T-helper 2 cell (primary cell): ENCODE measurements around the gene DSG2.

Experiments used
- DNase-seq, 5 experiments: peaks; one replicate each; pipeline versions ENCODE4 v3.0.0 to v3.0.0-alpha.2; 2012 to 2022

DSG2 gene

DNA sequence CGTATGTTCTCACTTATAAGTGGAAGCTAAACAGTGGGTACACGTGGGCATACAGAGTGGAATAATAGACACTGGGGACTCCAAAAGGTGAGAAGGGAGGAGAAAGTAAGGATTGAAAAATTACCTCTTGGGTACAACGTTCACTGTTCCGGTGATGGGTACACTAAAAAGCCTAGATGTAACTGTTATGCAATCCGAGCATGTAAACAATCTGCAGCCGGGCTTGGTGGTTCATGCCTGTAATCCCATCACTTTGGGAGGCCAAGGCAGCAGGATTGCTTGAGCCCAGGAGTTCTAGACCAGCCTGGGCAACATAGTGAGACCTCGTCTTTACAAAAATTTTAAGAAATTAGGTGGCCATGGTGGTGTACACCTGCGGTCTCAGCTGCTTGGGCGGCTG lies 60.6 kb downstream of the DSG2 start:
- no peak for DNase-seq

DNA sequence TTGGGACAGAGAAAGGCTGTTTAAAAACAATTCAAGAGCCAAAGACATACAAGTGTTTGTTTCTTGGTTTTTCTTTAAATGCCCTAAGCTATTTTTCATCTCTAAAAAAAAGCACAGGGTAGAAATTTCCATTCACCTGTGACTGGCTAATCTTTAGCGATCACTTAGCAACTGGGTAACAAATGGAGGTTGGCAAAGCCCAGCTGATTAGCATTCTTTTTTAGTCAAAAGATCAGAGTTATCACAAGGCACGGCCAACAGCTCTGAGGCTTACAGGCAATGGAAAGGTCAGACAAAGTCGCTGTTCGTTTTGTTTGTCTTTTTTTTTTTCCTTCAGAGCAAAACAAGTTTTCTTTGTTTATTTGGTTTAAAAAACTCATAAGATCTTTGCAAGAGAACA lies 64.7 kb downstream of the DSG2 start:
- DNase-seq, result no peak

DNA sequence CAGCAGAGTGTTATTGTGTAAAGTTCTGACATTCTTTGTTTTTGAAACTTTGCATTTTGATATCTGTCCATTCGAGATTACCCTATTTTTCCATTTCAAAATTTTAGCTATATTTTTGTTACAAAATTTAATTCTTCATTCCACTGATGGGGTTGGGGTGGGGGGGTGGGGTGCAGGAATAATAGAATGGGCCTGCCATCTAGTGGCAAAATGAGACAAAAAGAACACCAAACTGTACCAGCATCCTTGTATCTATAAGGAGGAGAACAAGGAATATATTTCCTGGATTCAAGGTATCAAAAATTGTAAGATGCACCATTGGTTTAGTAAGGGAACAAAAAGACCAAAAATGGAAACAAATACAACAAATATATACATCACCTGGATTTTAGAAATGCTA lies 65.8 kb downstream of the DSG2 start:
- DNase-seq, result no peak

DNA sequence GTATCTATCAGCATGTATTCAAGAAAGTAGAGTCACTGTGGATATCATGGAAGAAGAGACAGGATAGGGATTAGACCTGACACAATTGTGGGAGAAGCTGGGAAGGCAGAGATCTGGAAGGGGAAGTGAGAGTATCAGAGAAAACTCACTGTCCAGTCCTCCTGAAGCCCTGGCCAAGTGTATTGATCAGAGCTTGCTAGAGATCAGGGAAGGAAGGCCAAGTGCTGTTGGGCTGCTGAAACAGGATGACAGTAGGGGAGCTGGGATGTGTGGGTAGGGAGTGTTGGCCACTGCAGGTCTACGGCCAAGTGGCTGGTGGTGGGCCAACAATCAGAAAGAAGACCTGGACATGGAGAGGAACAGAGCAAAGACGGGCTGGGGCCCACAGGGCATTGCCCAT lies 67.4 kb downstream of the DSG2 start:
- DNase-seq, result no peak

DNA sequence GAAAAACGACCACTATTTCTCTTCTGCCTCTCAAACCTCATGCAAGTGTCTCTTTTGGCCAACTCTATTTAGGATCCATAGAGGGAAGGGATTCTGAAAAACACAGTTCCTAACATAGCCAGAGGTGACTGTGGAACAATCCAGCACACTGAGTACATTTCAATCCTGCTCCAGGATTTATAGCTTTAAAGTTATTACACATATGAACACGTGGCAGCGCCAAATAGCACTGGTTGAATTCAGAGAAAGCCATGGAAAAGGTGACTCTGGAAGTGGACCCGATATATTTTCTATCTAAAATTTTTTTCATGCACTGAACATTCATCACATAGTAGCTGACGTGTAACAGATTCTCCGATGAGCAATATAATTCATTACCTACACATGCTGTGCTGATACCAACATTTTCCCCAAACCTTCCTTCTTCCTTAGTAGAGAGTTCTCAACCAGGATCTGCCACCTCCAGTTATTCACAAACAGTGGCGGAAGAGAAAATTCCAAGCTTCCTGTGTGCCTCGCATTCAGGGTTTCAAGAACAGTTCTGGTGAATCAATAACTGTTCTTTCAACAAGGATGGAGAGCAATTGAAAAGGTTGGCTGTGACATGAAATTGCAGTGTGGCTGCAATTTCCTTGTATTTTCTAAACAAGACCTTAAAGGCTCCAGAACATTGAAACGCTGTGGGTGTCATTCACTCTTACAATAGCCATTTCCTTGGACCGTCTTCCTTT lies 68.0 kb downstream of the DSG2 start:
- DNase-seq, result no peak

DNA sequence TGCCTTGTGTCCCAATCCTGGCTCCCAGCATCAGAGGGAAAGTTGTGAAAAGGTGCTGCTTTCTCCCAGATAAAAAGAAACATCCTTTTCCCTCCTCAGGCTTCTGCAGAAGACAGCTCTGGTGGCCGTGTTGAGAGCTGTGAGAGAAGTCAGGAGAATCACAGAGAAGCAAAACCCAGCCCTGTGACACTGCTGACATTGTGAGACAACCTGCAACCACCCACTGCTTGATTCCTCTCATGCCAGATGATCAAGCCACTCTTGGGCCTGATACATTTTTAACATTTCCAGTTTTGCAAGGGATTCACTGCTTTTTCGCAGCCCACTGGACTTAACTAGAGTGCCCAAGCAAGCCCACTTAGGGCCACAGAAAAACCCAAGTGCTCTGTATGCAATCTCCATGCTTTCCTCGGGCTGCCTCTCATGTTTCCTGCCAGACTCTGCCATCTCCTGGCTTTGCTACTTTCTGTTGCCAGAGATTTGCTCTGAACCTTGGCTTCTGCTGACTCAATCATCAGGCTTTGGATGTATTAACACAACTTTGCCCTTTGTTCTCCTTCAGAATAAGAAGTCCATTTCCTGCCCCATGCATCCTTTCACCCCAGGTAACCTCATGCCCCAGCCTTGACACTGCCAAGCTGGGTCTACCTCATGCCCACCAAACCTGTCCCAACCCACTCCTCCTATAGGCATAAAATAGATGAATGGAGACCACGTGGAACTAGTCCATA lies 68.8 kb downstream of the DSG2 start:
- DNase-seq, result no peak

DNA sequence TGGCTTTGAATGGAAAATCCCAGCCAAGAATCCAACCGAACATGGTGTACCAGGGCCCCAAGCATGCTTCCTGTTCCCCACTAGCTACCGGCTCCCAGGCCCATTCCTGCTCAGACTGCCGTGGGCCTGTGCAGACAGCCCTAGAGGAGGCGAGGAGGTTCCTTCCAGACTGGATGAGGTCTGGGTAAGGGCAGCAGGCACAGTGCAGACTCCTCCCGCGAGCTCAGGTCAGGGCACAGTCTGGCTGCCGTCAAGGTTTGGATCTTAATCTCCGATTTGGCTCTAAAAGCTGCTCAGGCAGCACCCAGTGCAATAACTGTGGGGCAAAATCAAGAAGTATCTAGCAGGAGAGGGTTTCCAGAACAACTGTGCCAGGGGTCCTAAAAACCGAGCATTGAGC lies 74.4 kb downstream of the DSG2 start:
- no peak for DNase-seq

DNA sequence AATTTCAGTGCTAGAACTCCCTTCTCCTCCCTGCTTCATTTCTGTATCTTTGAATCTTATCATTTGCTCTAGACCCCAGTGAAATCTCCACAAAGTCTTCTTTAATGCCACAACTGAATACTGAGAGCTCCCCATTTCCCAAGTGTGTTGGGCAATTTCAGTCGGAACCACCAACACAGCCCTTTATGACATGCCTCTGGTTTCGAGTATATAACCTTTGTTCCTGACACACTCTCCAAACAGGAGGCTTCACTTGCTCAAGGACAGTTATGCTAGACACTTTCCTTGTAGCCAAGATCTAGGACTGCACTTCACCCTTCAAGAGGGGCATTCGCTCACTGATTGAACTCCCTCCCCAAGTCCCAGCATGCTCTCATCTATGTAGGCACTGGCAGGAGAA lies 75.1 kb downstream of the DSG2 start:
- no peak for DNase-seq

DNA sequence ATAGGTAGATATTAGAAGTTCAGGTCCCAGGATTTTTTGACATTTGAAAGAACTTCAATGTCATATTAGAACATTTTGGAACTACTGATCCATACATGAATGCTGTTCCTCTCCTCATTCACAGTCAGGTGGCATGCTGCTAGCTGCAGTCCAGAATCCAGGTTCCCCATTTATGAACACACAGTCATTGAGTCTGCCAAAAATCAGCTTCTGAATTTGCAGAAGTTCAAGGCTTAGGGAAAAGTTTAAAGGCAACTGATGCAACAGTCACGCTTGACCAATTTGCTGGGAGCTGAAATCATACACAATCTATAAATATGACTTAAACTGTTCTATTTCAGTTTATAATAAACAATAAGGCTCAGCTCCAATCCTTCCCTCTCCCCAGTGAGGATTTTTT lies 76.4 kb downstream of the DSG2 start:
- no peak for DNase-seq

DNA sequence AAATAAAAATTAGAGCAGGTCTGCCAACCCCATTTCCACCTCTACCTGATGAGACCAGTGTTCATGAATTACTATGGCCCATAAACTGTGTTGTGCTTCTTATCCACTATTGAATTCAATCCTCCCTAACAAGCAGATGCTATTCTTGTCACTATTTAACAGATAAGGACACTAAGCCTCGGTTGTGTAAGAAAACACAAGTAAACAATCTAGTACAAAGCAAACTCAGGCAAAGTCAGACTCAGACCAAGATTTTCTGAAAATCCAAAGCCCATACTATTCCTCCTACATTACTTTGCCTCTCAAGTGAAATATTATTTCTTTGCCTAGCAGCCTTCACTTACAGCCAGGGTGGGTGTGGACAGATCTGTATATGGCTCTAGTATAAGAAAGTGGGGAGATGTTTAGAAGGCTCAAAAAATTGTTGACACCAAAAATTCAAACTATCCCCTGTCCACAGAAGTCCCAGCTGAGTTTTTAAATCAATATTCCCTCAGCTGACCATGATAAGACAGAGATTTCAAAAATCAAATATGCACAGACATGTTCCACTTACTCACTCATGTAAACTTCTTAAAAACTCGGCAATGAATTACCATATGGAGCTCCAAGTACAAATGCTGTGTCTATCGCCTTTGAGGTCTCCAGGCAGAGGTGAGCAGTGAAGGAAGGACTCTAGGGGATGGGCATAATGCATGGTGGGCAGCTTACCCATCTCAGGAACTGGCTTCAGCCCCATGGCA lies 77.7 kb downstream of the DSG2 start:
- no peak for DNase-seq

DNA sequence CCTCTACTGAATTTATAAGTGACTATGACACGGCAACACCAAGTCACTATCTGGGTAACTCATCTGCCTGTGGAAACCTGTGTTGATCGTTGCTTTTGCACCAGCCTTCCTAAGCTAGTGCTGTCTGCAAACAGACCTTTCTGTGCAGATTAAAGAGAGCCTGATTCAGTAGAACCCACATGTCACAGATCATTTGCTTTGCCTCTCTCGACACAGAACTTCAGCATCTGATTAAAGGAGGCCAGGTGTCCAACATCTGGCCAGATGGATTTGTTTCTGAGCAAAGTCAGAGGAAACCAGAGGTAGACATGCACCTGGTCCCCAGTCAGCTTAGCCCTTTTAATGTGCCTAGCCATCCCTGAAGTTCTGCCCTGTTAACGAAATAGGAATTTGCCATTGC lies 78.7 kb downstream of the DSG2 start:
- DNase-seq, result peak in 1 of 5 experiments; percentile 49

DNA sequence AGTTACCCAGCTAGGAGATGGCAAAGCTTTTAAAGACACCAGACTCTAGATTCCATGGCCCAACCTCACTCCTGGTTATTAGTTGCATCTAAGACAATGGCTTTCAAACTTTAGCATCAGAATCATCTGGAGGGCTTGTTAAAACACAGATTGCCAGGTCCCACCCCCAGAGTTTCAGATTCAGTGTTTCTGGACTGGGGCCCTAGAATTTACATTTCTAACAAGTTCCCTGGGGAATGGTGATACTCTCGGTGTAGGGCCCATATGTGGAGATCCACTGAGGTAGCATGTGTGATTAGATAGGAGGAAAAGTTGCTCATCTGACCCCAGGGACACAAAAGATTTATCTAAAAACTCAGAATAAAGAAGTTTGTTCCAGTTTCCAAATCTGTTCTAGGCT lies 79.2 kb downstream of the DSG2 start:
- DNase-seq, result no peak

DNA sequence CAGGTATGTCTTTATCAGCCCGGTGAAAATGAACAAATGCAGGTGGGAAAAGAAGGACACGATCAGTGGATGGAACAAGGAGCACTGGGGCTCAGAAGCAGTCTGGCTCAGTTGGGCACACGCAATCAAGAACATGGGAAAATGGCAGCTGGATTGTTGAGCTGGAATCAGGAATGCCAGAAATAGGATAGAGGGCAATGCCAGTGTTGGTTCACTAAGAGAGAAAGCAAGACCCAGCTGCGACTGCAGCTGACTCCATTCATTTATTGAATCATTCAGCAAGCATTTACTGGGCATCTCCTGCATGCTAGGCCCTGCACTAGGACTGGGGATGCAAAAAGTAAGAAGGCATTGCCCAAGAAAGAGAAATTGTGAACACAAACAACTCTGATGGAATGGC lies 80.1 kb downstream of the DSG2 start:
- no peak for DNase-seq

DNA sequence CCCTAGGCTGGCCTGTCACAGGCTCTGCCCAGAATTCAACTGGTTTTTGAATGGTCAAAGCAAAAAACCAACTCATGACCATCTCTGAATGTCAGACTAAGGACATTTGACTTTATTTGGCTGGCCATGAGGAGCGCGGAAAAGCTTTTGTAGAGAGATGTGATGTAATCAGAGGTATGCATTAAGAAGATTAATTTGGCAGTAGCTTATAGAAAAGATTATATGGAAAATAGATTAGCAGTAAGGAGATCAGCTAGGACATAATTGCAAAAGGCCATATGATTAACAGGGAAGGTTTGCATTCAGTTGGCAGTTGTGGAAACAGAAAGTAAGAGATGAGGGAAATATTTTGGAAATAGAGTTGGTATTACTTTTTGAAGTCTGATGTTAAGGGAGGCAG lies 81.4 kb downstream of the DSG2 start:
- no peak for DNase-seq

DNA sequence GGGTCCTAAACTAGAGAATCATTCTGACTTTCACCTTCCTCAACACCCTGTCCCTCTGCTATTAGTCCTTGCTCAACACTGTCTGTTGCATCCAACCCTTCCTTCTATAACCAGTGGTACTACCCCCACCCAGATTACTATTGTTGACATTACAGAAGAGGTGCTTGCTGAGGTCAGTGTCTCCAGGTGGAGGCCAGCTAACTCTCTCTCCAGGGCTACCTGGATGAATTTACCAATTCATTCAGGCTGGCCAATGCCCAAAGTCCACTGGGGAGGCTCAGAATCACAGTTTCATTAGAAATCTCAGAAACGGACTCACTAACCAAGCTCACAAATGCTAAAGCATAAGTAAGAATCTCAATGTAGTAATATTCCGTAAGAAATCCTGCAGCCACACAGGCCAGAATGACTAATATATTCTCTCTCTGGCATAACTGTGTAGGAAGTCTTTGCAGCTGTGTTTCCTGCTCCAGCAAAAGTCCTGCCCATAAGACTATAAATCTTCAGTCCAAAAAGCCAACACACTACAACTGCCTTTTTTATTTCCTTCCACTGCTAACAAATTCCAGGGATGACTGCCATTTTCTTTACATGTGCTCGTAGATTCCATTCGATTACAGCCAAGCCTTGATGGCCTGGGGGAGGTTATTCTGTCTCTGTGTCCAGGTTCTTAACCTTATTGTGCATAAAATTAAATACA lies 83.7 kb downstream of the DSG2 start:
- no peak for DNase-seq

DNA sequence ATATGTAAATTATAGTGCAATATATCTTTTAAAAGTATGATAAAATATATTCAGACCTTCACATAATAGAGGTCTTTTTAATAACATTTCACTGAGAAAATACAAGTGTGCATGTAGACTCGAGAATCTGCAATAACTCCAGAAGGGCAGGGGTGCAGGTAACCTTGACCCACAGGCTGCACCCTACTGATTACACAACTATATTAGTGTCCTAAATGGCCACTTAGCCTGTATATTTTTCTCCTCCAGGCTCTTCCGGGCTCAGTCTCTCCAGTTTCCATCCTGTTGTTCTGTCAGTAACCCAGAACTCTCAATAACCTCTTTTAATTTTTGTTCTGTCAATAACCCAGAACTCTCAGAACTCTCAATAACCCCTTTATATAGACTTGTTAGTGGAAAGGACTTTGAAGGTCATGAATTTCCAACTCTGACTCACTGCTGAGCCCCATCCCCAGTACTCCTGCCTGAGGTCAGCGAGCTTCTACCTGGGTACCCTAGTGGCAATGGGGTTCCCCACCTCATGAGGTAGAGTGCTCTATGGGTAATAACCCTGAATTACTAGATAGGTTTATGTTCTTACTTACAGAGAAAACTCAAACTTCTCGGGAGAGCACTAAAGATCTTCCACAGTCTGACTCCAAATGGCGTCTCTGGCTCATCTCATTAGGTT lies 85.3 kb downstream of the DSG2 start:
- DNase-seq, result no peak

DNA sequence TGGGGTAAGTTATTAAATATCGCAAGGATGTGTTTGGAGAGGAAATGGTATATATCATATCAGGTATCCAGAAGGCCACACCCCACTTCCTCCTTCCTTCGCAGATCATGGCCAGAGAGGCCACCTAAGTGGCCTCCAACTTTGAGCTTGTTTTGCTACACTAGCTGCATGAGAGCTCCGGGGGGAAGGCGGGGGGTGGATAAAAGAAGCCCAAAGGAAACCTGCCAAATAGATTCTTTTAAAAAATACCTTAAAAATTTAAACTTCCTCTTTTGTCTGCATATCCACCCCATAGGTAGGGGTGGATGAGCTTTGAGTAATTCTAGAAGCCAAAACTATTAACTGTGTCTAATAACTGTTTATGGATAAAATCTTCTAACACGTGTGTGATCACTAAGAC lies 88.0 kb downstream of the DSG2 start:
- no peak for DNase-seq

DNA sequence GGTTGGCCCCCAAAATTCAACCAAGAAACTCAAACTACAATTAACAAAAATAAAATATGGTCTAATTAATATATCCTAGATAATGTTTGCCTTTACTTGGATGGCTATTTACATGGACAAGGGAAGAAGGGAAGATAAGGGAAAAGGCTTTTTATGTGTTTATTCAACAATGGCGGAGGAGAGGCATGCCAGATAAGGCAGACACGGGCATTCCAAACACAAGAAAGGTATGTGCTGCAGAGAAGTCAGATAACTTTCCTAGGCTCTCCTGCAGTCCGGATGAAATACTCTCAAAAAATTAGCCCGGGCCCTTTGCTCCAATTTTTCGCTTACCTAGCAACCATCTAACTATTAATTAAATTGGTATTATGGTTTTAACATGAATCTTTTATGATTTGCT lies 88.6 kb downstream of the DSG2 start:
- DNase-seq, result no peak

DNA sequence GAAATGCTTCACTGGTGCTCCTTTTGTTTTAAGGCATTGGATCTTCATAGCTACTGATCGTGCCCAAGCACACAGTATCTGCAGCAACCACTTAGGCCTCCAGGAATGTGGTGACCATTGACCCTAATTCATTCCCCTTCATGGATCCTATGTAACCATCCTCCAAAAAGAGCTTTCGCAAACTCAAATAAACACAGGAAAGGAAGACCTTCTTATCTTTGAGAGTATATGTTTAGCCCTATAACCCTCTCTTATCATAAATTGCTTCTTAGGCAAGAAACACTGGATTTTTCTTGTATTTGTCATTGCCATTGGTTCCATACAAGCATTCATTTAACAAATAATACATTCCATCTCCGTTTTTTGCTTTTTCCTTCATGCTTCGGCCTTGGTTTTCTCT lies 89.6 kb downstream of the DSG2 start:
- no peak for DNase-seq

DNA sequence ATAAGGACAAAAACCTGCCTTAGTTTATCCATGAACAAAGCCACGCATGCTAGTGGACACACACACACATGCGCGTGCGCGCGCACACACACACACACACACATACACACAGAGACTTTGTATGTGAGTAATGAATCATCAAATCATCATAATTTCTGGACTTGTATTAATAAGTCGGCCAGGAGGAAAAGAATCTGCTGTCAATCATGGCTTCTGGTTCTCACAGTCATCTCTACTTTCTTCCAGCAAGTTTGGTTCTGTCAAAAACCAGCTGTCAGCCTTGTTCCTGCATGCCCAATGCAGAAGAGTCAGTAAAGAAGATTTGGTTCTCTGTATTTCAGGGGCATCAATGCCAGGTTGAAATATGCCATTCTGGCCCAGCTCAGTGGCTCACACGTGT lies 92.6 kb downstream of the DSG2 start:
- DNase-seq, result no peak

DNA sequence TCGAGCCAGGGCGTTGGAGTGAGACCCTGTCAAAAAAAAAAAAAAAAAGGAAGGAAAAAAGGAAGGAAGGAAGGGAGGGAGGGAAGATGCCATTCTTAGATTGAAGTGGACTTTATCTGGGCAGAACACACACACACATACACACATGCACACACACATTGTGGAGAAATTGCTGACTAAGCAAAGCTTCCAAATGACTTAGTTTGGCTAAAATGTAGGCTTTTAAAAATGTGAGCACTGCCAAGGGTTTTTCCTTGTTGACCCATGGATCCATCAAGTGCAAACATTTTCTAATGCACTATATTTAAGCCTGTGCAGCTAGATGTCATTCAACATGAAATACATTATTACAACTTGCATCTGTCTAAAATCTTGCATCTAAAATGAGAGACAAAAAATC lies 93.1 kb downstream of the DSG2 start:
- no peak for DNase-seq

DNA sequence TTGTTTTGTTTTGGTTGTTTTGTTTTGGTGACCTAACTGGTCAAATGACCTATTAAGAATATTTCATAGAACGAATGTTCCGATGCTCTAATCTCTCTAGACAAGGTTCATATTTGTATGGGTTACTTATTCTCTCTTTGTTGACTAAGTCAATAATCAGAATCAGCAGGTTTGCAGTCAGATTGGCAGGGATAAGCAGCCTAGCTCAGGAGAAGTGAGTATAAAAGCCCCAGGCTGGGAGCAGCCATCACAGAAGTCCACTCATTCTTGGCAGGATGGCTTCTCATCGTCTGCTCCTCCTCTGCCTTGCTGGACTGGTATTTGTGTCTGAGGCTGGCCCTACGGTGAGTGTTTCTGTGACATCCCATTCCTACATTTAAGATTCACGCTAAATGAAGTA lies 93.7 kb downstream of the DSG2 start, which contains the start of gene TTR:
TSS of gene TTR (plus strand) at position 250 of the 400 bp plus-strand sequence. CDS start at position 276, 26 bp downstream.
- DNase-seq, result no peak
